Inflammatory macrophage (primary cell): Measurements from ENCODE around the gene SLC5A11.
"Not testable (repeated sequence)": the region's sequence is repeated elsewhere in the genome, so short reads cannot be mapped to it uniquely, and the experiment has no call there.

Experiments
- DNase-seq, 2 donors: peaks; one replicate each; pipeline ENCODE4 v3.0.0-alpha.2; 2020 to 2022

The SLC5A11 gene

DNA sequence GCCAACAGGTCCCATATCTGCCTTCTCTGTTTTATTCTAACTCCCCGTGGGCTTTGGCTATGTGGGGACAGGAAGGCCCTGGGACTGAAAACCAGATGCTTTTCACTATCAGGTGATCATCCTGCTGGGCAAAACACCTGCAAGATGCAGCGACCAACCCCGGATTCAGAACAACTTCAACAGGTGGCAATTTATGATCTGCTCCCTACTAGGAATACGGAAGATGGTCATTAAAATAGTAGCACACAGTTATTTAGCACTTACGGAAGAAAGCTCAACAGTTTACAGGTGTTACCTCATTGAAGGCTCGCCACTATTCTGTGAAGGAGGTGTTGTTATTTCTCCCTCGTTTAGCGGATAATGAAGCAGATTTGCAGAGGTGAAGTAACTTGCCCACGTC is 7.8 kb upstream of the SLC5A11 start:
- no peak for DNase-seq

DNA sequence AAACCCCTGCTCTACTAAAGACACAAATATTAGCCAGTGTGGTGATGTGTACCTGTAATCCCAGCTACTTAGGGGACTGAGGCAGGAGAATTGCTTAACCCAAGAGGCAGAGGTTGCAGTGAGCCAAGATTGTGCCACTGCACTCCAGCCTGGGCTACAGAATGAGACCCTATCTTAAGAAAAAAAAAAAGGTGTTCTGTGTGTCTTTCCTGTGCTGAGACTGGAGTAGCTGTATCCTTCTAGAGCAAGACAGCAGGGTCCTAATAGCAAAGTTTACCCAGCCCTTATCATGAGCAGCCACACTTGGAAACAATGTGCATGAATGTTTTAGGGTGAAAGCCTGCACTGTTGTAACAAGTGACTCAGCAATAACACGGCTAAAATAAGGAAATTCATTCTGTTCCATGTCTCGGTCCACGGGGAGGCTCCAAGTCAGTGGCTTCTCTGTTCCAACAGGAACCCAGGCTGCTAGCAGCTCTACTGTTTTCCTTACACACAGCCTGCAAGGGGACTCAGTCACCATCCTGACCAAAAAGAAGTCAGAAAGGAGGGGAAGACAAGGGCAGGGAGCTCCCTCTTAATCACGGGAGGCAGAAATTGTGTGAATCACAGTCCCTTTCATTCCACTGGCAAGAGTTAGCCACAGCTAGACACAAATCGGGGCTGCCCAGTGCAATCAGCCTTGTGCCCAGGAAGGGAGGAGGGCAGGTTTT is 7.1 kb upstream of the SLC5A11 start:
- DNase-seq = peak; percentile 62 to 67

DNA sequence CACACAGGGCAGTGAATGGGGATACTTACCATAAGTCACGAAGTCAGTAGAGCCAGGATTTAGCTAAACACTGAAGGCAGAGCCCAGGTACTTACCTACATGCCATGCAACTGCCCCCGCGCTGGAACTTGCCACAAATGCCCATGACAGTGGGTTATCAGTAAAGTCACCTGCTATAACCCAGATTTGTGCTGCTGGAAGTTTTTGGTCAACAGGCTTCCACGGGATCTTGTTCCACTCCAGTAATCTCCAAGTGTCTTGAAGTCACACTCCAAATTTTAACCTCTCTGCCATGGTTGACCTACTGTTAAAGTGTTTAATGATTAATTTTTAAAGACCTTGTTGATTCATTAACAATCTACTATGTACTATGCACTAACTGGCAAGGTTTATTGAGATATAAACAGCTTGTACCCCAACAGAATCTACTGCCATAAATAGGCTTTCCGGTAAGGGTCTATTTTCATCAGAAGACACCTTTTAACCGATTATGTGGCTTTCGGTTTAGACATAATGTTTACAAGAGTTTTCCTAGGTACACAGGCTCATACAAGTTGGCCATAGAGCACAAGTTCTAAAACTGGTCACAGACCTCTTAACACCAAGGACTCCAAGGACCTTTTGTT is 6.3 kb upstream of the SLC5A11 start:
- DNase-seq = no peak

DNA sequence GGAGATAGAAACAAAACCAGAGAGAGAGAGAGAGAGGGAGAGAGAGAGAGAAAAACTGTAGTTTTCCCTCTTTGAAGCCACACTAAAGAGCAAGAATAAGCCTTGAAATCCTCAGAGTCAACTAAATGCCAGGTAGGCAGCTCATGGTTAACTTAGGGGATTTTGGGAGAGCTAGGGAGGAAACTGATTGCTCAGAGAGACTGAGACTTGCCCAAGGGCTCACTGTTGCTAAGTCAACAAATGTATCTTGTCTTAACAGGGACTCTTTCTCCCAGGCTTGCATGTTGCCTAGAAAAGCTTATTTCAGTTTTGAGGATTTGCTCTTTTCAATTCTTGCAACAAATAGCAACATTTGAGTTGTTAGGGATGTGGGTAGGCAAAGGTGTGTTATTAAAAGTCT is 4.5 kb upstream of the SLC5A11 start:
- DNase-seq = no peak

DNA sequence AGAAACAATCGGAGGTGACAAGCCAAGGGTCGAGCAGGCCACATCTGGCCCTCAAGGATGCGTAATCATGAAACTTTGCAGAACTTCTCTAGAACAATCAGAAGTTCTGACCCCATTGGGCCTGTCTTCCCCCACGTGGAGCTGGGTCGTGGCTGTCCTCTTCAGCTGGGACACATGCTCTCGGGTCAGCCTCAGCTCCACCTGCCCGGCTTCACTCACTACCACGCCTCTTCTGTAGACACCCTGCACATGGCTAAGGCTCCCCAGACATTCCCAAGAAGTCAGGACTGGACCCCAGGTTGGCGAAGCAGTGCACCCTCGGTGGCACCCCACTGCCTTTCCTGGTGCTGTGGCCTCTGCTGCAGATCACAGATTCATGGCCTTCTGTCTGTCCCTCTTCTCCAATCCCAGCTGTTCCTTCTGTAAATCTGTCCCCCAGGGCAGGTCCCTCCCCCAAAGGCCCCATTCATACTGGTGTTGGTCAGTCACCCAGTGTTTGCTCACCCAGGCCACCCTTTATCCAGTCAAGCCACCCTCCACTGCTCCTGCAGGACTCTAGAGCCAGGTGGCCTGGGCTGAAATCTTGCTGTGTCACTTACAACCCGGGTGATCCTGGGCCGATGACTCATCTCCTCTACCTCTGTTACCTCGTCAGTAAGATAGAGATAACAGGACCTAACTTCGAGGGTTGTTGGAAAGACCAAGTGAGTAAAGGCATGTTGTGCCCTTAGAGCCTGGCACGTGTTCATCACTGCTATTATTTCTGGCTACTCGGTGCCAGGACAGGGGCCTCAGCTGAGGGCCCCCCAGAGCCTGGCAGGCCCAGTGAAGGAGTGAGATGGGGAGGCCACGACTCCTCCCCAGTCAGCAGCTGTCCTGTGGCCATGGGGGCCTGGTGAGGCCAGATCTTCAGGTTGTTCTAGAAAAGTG is 1.4 kb upstream of the SLC5A11 start:
- DNase-seq = no peak

DNA sequence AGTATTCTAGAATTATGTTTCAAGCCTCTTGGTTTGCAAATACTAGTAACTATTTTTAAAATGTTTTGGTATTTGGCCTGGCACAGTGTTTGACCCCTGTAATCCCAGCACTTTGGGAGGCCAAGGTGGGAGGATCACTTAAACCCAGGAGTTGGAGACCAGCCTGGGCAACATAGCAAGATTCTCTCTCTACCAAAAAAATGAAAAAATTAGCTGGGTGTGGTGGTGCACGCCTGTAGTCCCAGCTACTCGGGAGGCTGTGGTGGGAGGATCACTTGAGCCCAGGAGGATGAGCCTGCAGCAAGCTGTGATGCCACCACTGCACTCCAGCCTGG is 765 bp upstream of the SLC5A11 start:
- DNase-seq = not testable (repeated sequence)

DNA sequence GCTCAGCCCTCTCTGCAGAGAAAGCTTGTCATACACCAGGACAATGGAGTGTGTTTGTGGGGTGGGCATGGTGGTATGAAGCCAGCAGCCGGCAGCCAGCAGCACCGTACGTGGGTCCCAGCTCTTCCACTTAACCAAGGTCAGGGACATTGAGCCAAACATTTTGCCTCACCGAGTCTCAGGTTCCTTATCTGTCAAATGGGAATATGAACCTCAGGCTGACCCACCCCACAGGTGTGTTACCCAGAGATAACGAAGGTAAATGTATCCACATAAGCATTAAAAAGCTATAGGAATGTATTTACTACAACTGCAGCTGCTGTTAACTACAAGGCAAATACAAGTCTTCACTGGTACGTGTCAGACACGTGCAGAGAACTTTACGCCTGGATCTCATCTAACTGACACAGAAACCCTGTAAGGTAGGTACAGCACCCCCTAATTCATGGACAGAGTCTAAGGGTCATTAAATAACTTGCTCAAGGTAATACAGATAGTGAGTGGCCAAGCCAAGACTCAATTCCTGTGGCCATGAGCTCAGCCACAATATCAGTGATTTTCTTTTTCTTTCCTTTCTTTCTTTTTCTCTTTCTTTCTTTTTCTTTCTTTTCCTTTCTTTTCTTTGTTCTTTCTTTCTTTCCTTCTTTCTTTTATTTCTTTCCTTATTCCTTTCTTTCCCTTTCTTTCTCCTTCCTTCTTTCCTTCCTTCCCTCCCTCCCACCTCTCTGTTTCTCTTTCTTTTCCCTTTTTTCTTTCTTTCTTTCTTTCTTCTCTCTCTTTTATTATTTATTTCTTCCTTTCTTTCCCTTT is 990 bp downstream of the SLC5A11 start:
- no peak for DNase-seq

DNA sequence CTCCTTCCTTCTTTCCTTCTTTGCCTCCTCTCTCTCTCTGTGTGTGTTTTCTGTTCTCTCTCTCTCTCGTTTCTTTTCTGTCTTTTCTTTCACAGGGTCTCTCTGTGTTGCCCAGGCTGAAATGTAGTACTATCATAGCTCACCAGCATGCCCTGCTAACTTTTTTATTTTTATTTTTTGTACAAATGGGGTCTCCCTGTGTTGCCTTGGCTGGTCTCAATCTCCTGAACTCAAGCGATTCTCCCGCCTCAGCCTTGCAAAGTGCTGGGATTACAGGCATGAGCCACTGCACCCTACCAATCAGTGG is 1.5 kb downstream of the SLC5A11 start:
- DNase-seq = no peak

DNA sequence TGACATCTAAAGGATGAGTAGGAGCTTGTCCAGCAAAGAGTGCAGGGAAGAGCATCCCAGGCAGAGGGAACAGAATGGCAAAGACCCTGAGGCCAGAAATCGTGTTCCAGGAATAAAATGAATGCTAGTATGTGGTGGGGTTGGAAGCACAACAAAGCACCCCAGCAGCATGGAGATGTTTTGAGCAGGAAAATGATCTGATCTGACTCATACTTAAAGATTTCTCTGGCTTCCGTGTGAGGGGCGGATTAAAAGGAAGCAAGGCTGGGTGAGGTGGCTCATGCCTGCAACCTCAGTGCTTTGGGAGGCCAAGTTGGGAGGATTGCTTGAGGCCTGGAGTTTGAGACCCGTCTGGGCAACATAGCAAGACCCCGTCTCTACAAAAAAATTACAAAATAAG is 2.3 kb downstream of the SLC5A11 start:
- no peak for DNase-seq

DNA sequence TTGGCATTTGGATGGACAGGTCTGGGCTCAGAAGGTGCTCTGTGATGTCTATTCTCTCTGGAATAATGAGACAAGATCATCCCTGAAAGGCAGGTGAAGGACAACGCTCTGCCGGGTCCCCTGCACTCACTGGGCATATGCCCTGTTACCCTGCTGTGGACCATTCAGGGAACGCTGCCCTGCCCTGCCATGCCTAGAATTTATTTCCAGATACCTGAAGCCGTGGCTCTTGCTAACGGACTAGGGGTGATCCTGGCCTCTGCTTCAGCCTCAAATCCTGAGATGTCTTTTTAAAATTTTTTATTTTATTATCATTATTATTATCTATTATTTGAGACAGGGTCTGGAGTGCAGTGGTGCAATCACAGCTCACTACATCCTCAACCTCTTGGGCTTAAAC is 3.9 kb downstream of the SLC5A11 start:
- no peak for DNase-seq

DNA sequence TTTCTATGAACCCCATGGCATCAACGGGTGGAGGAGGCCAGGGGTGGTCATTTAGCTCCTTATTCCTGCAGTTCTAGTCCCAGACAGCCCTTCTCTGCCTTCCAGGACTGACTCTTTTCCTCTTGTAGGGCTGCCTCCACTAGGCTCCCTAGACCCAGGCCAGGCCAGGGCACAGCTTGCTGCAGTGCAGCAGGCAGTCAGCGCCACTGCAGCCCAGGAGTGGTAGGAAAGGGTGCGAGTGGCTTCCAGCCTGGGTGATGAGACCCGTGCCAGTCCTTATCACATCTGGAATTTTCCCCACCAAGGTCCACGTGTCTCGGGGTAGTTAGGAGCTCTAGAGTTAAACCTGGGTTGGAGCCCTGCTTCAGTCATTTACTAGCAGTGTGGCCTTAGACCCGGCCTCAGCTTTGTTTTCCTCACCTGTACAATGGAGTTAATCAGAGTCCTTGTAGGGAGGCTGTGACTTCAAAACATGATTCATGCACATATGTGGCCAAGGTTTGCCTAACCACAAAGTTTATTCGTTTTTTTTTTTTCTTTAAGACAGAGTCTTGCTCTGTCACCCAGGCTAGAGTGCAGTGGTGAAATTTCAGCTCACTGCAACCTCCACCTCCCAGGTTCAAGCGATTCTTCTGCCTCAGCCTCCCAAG is 4.7 kb downstream of the SLC5A11 start:
- DNase-seq = no peak

DNA sequence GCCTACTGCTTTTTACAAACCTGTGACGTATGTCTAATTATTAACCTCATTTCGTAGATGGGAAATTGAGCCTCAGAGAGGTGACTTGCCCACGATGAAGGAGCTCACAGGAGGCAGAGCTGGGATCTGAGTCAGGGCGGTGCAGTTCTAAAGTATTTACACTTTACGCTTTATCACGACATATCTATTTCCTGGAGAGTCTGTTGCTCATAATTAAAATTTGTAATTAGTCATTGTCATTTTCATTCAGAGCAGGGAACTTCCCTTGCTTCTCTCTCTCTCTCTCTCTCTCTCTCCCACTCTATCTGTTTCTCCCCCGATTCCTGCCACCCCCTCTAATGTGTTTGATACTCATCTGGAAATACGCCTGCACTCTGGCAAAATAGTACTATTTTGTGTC is 5.9 kb downstream of the SLC5A11 start:
- no peak for DNase-seq

DNA sequence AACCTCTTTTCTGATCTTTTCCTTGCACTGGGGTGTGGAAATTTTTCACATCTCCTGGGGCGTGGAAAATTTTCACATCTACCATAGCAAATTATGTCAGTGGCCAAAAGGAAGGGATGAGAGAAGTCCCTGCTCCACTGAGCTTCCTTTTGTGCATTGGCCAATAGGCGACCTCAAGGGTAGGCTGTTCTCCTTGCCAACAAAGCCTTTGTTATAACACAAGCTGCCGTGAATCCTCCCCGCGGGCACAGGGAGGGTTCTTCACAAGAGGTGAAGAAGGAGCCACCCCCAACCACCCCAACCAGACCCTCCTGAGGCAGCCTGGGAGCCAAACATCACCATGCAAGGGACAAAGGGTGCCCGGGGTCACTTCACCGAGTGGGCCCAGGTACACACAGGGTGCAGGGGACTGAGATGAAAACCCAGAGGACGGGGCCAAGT is 6.5 kb downstream of the SLC5A11 start:
- no peak for DNase-seq

DNA sequence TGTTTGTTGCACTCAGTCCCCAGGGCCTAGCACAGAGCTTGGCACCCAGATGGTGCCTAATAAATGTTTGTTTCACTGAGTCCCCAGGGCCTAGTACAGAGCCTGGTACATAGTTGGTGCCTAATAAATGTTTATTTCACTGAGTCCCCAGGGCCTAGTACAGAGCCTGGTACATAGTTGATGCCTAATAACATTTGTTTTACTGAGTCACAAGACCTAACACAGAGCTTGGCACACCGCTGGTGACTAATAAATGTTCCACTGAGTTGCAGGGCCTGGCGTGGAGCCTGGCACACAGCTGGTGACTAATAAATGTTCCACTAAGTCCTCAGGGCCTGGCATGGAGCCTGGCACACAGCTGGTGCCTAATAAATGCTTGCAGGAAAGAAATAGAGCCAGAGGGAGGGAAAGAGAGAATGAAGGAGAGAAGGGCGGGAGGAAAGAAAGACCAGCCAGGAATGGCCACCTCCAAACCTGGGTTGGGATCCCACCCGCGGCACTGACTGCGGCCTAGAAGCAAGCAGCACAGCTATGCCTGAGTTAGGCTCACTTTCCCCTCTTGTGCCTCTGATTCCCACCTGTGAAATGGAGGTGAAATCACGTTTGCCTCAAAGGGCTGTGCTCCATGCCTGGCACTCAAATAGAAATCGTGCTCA is 7.5 kb downstream of the SLC5A11 start:
- DNase-seq = no peak

DNA sequence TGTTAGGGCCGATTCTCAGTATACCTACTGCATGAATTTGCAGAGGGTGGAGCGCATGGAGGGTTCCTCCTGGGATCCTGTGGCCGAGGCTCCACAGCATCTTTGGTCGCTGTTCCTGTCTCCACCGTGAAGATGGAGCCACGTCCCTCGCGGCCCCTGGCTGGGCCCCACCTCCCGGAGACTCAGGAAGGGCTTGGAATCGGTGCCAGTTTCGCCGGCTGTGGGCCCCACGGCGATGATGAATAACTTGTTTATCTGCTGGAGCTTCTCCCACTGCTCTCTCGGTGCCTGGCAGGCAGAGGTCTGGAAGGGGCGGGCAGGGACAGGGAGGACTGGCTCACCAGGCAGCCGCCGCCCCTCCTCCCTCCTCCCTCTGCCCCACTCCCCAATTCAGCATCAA is 8.1 kb downstream of the SLC5A11 start:
- no peak for DNase-seq

DNA sequence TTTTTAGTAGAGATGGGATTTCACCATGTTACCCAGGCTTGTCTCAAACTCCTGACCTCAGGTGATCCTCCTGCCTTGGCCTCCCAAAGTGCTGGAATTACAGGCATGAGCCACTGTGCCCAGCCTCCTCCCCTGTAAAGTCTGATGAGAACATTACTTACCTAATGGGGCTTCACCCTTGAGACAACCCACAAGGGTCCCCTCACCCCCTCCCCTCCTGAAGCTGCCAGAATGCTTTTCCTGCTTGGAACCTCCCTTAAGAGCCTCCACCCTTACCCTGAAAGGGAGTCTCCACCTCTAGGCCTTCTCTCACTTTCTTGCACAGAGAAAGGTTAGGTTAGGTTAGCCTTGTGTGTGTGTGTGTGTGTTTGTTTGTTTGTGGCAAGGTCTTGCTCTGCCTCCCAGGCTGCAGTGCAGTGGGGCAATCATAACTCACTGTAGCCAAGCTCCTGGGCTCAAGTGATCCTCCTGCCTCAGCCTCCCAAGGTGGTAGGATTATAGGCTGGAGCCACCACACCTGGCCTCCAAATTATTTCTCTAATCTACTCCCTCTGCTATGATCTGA is 8.9 kb downstream of the SLC5A11 start:
- no peak for DNase-seq

DNA sequence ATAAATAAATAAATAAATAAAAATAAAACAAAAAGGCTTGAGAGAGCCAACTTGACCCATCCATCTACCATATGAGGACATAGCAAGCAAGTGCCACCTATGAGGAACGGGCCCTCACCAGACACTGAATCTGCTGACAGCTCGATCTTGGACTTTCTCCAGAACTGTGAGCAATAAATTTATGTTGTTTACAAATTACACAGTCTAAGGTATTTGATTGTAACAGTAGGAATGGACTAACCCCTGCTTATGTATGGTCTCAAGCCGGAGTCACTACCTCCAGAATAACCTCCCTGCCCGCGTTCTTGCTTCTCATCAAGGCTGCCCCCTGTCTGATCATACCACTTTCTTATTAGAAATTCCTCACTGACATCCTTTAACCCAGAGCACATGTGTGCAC is 9.9 kb downstream of the SLC5A11 start:
- no peak for DNase-seq

DNA sequence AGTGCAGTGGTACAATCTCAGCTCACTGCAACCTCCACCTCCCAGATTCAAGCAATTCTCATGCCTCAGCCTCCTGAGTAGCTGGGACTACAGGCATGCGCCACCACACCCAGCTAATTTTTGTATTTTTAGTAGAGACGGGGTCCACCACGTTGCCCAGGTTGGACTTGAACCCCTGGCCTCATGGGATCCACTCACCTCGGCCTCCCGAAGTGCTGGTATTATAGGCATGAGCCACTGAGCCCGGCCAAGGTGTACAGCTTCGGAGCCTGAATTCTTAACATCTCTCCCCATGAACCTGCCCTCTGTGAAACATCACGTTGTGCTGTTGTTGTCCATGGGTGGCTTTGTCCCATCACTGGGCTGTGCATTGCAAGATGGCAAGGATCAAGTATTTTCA is 11.1 kb downstream of the SLC5A11 start:
- not testable (repeated sequence) for DNase-seq

DNA sequence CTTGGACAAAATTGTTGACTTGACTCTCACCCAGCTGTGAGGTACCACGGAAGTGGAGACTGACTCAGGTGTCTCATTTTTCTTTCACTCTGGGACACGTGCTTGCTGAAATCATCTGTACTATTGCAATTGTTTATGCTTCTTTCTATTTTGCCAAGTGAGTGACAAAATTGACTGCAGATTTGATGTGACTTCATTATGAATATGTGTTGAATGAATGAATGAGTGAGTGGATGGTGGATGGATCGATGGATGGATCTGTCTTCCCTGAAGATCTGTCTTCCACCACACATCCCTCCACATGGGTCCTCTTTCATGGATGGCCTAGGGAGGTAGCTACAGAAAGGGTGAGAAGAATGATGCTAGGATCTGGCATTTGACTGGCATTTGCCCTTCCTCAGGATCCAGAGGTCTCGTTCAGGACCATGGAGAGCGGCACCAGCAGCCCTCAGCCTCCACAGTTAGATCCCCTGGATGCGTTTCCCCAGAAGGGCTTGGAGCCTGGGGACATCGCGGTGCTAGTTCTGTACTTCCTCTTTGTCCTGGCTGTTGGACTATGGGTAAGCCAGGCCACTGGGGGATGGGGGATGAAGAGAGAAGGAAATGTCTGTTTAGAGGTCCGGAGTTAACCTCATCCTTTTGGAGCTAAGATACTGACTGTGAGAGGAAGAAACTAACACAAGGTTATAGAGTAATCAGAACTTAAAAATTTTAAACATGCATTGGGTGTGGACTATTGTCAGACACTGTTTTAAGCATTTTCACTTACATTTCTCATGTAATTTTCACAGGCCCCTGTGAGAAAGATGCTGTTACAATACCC is 12.7 kb downstream of the SLC5A11 start:
- DNase-seq = peak; percentile 3 to 48

DNA sequence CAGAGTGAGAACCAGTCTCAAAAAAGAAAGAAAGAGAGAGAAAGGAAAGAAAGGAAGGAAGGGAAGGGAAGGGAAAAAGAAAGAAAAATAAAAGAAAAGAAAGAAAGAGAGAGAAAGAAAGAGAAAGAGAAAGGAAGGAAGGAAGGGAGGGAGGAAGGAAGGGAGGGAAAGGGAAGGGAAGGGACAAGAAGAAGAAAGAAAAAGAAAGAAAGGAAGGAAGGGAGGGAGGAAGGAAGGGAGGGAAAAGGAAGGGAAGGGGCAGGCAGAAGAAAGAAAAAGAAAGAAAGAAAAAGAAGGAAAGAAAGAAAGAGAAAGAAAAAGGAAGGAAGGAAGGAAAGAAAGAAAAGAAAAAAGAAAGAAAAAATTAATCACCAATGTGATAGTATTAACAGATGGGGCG is 15.7 kb downstream of the SLC5A11 start:
- DNase-seq = no peak
